Body of pancreas (tissue), 4 donors: ENCODE measurements around the gene MLEC.

Experiments
- POLR2A ChIP-seq, 3 donors: fragments of 450-650 bp; IDR thresholded peaks; one replicate each; pipeline ENCODE4 v1.6.1; 2016; ENCODE audit warnings: antibody characterized with exemption in 3 of 3, mild to moderate bottlenecking in 2 of 3
- TF ChIP-seq, protein P1 (sequence below), 7 experiments: fragments of 450-650 bp in 4 of 7; fragments of 200-600 bp in 3 of 7; sonication (generic) in 3 of 7; IDR thresholded peaks; one replicate each; pipeline ENCODE4 v1.5.1; 2016 to 2019; ENCODE audit warnings: antibody characterized with exemption in 7 of 7

DNA sequence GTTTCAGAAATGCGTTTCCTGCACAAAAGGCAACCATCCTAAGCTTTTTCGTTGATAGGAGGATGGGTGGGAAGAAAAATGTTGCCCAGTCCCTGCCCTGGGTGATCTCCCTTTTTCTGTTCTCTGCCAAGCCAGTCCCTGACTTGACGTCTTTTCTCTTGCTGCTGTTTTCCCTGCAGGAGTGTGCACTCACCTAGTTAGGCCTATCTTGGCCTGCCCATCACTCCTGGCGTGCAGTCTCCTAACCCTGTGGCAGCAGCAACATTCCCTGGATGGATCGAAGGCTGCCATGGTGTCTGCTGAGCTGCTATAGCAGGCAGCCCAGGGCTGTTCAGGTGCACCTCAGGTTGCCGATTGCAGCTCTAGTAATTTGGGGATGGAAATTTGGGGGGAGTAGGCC lies 24.5 kb downstream of the MLEC start:
- TF ChIP-seq, protein P1, sequence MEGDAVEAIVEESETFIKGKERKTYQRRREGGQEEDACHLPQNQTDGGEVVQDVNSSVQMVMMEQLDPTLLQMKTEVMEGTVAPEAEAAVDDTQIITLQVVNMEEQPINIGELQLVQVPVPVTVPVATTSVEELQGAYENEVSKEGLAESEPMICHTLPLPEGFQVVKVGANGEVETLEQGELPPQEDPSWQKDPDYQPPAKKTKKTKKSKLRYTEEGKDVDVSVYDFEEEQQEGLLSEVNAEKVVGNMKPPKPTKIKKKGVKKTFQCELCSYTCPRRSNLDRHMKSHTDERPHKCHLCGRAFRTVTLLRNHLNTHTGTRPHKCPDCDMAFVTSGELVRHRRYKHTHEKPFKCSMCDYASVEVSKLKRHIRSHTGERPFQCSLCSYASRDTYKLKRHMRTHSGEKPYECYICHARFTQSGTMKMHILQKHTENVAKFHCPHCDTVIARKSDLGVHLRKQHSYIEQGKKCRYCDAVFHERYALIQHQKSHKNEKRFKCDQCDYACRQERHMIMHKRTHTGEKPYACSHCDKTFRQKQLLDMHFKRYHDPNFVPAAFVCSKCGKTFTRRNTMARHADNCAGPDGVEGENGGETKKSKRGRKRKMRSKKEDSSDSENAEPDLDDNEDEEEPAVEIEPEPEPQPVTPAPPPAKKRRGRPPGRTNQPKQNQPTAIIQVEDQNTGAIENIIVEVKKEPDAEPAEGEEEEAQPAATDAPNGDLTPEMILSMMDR (IDR thresholded peaks at IDR 0.05) = no peak
- TF ChIP-seq POLR2A (IDR thresholded peaks at IDR 0.05) = no peak
